ENCODE results near the gene B3GAT1. TPM values are rescaled to one million over a fixed set of nuclear protein-coding genes. Genes with fewer than 3 reads are reported as not detected.
A peak's percentile ranks its signal among the peaks of the same experiment; 100 is the strongest.

B3GAT1 gene
- total and polyA plus RNA-seq, 12 donors = 0.09 to 10.3 (median 2.1) TPM; not detected in 1

DNA sequence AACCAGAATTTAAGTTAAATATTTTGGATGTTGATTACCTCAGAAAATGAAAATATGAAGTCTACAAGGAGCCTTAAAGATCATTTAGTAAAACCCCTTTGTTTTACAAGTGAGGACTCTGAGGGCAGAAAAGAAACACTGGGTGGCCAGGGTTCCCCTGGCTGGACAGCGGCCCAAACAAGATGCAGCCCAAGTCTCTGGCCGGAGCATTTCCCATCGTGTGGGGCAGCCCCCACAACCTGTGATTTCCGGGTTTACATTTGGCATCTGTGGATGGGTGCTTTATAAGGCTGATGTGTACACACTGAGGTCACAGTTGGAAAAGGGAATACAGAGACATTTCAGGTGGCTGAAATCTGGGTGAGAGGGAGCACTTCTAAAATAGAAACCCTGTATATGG lies 28.8 kb upstream of the B3GAT1 start:
- no peaks in the 10 kb centered on the region for H3K27me3 ChIP-seq
- no peaks in the 10 kb centered on the region for H3K4me1 ChIP-seq (replicated peaks in 1 of 2)
- no peaks in the 10 kb centered on the region for H3K9me3 ChIP-seq (replicated peaks in 1 of 3)
- intact Hi-C loops (cut with DNase I) = no loop called here
- TF ChIP-seq POLR2A (IDR thresholded peaks at IDR 0.05) = no peak
- TF ChIP-seq, protein P1, sequence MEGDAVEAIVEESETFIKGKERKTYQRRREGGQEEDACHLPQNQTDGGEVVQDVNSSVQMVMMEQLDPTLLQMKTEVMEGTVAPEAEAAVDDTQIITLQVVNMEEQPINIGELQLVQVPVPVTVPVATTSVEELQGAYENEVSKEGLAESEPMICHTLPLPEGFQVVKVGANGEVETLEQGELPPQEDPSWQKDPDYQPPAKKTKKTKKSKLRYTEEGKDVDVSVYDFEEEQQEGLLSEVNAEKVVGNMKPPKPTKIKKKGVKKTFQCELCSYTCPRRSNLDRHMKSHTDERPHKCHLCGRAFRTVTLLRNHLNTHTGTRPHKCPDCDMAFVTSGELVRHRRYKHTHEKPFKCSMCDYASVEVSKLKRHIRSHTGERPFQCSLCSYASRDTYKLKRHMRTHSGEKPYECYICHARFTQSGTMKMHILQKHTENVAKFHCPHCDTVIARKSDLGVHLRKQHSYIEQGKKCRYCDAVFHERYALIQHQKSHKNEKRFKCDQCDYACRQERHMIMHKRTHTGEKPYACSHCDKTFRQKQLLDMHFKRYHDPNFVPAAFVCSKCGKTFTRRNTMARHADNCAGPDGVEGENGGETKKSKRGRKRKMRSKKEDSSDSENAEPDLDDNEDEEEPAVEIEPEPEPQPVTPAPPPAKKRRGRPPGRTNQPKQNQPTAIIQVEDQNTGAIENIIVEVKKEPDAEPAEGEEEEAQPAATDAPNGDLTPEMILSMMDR (IDR thresholded peaks at IDR 0.05) = no peak
- no peaks in the 10 kb centered on the region for H3K36me3 ChIP-seq (replicated peaks in 1 of 2)
- no peak overlapping the region for H3K27ac ChIP-seq
- no peak overlapping the region for H3K4me3 ChIP-seq
- 70 to 80% (median 78%) methylated on average over 4 of the region's 4 CpGs for WGBS, 4 donors
- no peak for DNase-seq

DNA sequence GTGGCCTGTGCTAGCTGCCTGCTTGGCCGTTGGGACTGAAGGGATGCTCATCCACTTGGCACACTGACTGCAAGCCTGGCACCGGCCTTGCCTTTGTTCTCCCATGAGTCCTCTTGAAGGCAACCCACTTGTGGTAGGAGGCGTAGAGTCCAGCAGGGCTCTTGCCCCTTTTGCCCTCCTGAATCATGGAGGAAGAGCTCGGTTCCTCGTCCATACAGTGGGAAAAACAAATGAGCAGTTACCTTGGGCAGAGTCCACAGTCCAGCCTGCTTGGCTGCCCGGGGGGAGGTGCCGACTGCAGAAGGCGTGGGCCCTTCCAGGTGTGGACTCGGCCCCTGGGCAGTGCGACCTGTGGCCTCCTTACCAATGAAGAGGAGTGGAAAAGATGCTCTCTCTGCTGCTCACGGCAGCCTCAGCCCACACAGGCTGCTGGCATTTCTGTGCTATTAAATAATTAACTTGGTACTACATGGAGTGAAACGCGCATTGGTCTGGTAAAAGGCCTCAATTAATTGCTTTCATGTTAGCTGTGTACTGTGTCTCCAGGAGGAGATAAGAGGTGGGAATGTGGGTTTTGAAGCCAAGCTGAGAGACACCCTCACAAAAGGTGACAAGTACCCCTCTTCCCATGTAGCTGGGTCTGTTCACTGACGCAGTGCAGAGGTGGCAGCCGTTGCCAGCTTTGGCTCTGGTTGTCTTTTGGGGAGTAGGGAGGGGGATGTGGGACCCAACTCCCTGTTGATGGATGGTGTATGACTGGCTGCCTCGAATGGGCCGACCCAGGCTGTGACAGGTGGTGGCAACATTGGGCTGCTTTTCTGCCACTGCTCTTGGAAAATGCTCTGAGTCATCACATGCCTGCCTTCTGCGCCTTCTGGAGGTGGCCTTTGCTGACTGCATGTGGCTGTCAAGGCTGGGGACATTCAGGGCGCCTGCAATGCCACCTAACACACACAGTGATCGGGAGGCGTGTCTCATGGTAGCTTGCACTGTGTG lies 26.8 kb upstream of the B3GAT1 start:
- no peak for TF ChIP-seq POLR2A (IDR thresholded peaks at IDR 0.05)
- TF ChIP-seq, protein P1 (IDR thresholded peaks at IDR 0.05) = no peak
- 61 to 73% (median 65%) methylated on average over 8 to 21 of the region's 21 CpGs for WGBS, 4 donors
- DNase-seq = peak in 2 of 7 donors; percentile 18 to 63
- Histone ChIP-seq H3K4me1 (replicated peaks in 1 of 2) (no peaks in the 10 kb centered on the region), H3K9me3 (replicated peaks in 1 of 3) (no peaks in the 10 kb centered on the region), H3K27me3 (no peaks in the 10 kb centered on the region), H3K27ac (no peak overlapping the region), H3K36me3 (replicated peaks in 1 of 2) (no peaks in the 10 kb centered on the region), H3K4me3 (no peak overlapping the region)
- intact Hi-C loops (cut with DNase I) = no loop called here

DNA sequence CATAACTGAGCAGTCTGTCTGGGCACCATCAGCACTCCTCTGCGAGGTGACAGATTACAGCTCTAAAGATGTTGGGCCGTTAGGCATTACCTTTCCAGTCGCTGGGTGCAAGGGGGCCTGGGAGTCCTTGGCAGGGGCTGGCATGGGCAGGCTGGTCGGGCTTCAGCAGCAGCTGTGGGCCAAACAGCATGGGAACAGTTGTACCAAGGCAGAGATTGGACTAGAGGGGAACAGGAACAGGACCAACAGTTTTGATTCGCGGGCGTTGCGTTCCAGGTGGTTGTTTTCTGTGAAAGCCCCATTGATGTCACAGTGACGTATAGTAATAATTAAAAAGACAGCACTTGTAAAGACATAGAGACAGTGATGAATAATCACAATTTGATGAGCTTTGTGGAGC lies 25.8 kb upstream of the B3GAT1 start:
- H3K4me3 ChIP-seq = no peak overlapping the region
- H3K9me3 ChIP-seq (replicated peaks in 1 of 3) = no peaks in the 10 kb centered on the region
- H3K36me3 ChIP-seq (replicated peaks in 1 of 2) = no peaks in the 10 kb centered on the region
- no peaks in the 10 kb centered on the region for H3K27me3 ChIP-seq
- WGBS, 4 donors = 74 to 85% (median 75%) methylated on average over 7 to 9 of the region's 9 CpGs
- TF ChIP-seq POLR2A (IDR thresholded peaks at IDR 0.05) = no peak
- TF ChIP-seq, protein P1 (IDR thresholded peaks at IDR 0.05) = no peak
- no peak overlapping the region for H3K27ac ChIP-seq
- intact Hi-C loops (cut with DNase I) = no loop called here
- no peaks in the 10 kb centered on the region for H3K4me1 ChIP-seq (replicated peaks in 1 of 2)
- DNase-seq = no peak

DNA sequence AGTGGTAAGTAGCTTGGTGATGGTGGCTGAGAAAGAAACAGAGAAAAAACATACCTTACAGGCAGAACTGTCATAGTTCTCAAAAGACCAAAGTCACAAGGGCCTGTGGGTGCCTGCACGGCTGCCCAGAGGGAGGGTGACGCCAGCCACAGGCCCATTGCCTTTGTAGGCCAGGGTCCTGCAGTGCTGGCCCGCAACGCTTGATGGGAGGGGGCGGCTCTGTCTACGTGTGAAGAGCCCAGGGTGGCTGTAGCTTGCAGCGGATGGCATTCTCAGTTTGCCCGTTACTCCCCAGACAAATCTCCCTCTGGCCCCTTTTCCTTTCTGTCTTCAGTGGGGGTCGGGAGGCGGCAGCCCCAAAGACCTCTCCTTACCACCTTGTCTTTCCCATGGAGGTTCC lies 24.7 kb upstream of the B3GAT1 start:
- WGBS, 4 donors = 88 to 94% (median 89%) methylated on average over 9 to 10 of the region's 10 CpGs
- TF ChIP-seq, protein P1 (IDR thresholded peaks at IDR 0.05) = no peak
- TF ChIP-seq POLR2A (IDR thresholded peaks at IDR 0.05) = no peak

More for the DNA sequence above, 24.7 kb upstream of the B3GAT1 start:
- intact Hi-C loops (cut with DNase I) = no loop called here
- no peak for DNase-seq
- H3K9me3 ChIP-seq (replicated peaks in 1 of 3) = no peaks in the 10 kb centered on the region
- no peaks in the 10 kb centered on the region for H3K36me3 ChIP-seq (replicated peaks in 1 of 2)
- no peak overlapping the region for H3K4me3 ChIP-seq
- H3K4me1 ChIP-seq (replicated peaks in 1 of 2) = no peaks in the 10 kb centered on the region
- no peak overlapping the region for H3K27ac ChIP-seq
- H3K27me3 ChIP-seq = no peaks in the 10 kb centered on the region

Measured in adrenal gland (tissue), 12 donors.